Esophagus squamous epithelium (tissue), 4 donors: Measurements from ENCODE around the gene ATXN1.

Source experiments
- CTCF ChIP-seq, 6 experiments: fragments of 450-650 bp in 4 of 6; fragments of 200-600 bp in 2 of 6; sonication (generic) in 2 of 6; IDR thresholded peaks; one replicate each; pipeline ENCODE4 v1.5.1; 2016 to 2019; ENCODE audit warnings: antibody characterized with exemption in 6 of 6, mild to moderate bottlenecking in 4 of 6, moderate library complexity in 4 of 6
- POLR2A ChIP-seq, 4 donors: fragments of 450-650 bp; IDR thresholded peaks; one replicate each; pipeline ENCODE4 v1.6.1; 2017; ENCODE audit warnings: antibody characterized with exemption in 4 of 4, mild to moderate bottlenecking in 4 of 4, moderate library complexity in 3 of 4

- TF ChIP-seq POLR2A (IDR thresholded peaks at IDR 0.05) (no peak), CTCF (IDR thresholded peaks at IDR 0.05) (no peak)
Observed at GRCh38 chr6:16296061-16296670, 465.1 kb downstream of the ATXN1 start.
